Esophagus mucosa (tissue), 1 donor: Measurements from ENCODE around the gene TTLL3. TPM values are rescaled to one million over a fixed set of nuclear protein-coding genes. Genes with fewer than 3 reads are reported as not detected.

ENCODE experiments used
- ATAC-seq: fragments of 200-7000 bp; cut with Tn5 transposase; one replicate; pipeline ENCODE4 v1.9.1; 2020
- total RNA-seq: library from RNA; stranded (reverse); gene quantifications from one replicate; pipeline ENCODE4 v1.2.4, GENCODE V29; 2023
- donor health status: DM: yes; HTN: yes; CAD: no.

The TTLL3 gene
- total RNA-seq, 1 donor from 2014 or later, result 12.3 TPM

- ATAC-seq, result no peak
Observed at GRCh38 chr3:9807981-9808344, 2.1 kb upstream of the TTLL3 start.

GRCh38 chr3:9808345-9809037, 1.6 kb upstream of the TTLL3 start:
- peak; percentile 40 for ATAC-seq

- peak; percentile 41 for ATAC-seq
Observed at GRCh38 chr3:9809239-9809614, 835 bp upstream of the TTLL3 start.

- peak; percentile 3 for ATAC-seq
Observed at GRCh38 chr3:9810433-9810770, 340 bp downstream of the TTLL3 start.

- ATAC-seq, result no peak
Observed at GRCh38 chr3:9810846-9811245, 784 bp downstream of the TTLL3 start.

GRCh38 chr3:9812870-9813483, 2.9 kb downstream of the TTLL3 start:
- no peak for ATAC-seq

- no peak for ATAC-seq
Observed at GRCh38 chr3:9815986-9816385, 5.9 kb downstream of the TTLL3 start.

GRCh38 chr3:9817436-9817835, 7.4 kb downstream of the TTLL3 start:
- no peak for ATAC-seq

GRCh38 chr3:9818666-9819335, 8.7 kb downstream of the TTLL3 start:
- ATAC-seq, result no peak

GRCh38 chr3:9820543-9820942, 10.5 kb downstream of the TTLL3 start:
- ATAC-seq, result peak; percentile 22

GRCh38 chr3:9820946-9821345, 10.9 kb downstream of the TTLL3 start:
- peak; percentile 48 for ATAC-seq

- ATAC-seq, result no peak
Observed at GRCh38 chr3:9825451-9826040, 15.5 kb downstream of the TTLL3 start.

- peak; percentile 35 for ATAC-seq
Observed at GRCh38 chr3:9826815-9827573, 16.9 kb downstream of the TTLL3 start.

GRCh38 chr3:9828801-9829755, 19.0 kb downstream of the TTLL3 start:
- ATAC-seq, result no peak

GRCh38 chr3:9831253-9831652, 21.2 kb downstream of the TTLL3 start:
- no peak for ATAC-seq

GRCh38 chr3:9833078-9833477, 23.0 kb downstream of the TTLL3 start:
- ATAC-seq, result no peak

- no peak for ATAC-seq
Observed at GRCh38 chr3:9834520-9835380, 24.7 kb downstream of the TTLL3 start.

- peak; percentile 12 for ATAC-seq
Observed at GRCh38 chr3:9837701-9838582, 27.9 kb downstream of the TTLL3 start.

- ATAC-seq, result no peak
Observed at GRCh38 chr3:9838856-9839255, 28.8 kb downstream of the TTLL3 start.

- ATAC-seq, result no peak
Observed at GRCh38 chr3:9841015-9841414, 31.0 kb downstream of the TTLL3 start.
